HG03469 (cell line): ENCODE measurements around the gene HOXD1.

ENCODE experiments used
- ATAC-seq: cut with Tn5 transposase; IDR thresholded peaks from one replicate; pipeline ENCODE4 v1.9.1; 2021; ENCODE audit warnings: mild to moderate bottlenecking, moderate library complexity, moderate number of reproducible peaks; ENCODE audit not compliant: unreplicated experiment

Gene HOXD1

DNA sequence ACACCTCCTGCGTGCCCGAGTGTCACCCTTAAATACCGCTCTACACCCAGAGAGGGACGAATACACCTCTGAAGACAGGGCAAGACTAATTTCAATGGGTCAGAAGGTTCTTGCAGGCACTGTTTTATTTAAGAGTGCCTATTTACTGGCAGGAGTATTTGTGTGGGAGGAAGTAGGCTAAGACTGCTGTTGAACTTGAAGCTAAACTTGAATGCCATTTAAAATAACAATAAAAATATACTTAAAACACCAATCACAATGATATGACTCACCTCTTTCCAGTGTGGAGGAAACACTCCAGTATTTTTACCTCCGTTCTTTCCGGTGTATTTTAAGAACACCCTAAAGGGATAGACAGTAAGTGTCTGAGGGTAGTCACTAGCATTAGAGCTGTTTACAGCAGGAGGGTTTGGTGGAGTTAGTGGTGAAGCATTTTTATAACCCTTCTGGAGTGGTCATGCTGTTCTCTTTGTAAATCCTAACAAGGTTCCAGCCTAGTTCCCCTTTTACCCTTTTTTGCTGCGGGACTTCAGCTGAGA, 9.6 kb upstream of the HOXD1 start:
- ATAC-seq = no peak

DNA sequence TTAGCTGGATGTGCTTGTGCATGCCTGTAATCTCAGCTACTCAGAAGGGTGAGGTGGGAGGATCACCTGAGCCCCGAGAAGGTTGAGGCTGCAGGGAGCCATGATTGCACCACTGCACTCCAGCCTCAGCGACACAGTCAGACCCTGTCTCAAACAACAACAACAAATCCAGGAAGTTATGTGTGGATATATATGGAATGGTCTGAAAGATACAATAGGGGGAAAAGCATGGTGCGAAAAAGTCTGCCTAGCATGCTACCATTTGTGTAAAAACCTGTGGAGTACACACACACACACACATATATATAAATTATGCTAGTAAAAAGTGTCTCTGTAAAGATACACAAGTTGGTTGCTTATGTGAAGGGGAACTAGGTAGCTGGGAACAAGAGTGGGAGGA, 6.9 kb upstream of the HOXD1 start:
- ATAC-seq = no peak

DNA sequence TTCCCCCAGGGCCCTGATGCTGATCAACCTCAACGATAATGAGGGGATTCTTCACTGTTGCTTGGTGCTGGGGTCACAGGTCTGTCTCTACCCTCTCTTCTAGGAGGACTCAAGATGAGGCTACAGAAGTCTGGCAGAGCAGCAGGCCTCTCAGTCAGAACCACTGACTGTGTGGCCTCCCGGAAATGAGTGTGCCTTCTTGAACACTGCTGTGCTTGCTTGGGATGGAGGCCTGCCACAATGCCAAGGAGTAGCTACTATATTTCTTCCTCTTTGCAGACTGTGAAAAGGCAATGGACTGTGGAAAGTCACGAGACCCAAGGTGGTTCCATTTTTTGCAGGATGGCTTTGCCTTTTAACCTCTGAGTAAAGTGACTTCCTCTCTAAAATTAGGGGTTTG, 5.8 kb upstream of the HOXD1 start:
- no peak for ATAC-seq

DNA sequence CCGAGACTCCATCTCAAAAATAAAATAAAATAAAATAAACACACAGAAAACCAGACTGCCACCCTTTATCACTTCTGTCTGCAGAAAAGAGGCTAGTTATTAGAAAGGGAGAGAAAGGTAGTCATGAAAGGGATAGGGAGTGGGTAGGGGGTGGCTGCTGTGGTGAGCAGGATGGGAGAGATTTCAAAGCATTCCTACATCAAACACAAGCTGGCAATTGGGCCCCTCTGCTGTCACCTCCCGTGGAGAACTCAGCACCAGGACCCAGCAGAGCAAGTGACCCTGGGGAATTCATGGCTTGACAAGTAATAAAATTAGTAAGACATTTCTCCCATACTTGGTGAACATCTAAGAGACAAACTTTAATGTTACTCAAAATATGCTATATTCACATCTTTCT, 3.7 kb upstream of the HOXD1 start:
- no peak for ATAC-seq

DNA sequence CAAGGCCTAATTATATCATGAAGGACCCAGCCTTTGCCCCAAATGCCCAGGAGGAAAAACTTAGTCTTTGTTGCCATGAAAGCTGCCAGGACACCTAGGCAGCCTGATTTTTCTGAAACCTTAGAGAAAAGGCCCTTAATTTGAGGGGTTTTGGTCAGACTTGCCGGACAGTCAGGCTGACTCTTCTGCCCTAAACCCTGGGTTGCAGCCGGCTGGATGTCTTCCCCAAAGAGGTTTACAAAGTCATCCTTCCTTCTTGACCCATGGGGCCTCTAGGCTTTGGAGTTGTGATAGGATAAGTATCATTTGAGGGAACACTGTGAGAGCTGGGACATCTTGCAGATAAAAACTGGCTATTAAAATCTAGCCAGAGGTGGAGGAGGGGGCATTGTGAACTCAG, 2.4 kb upstream of the HOXD1 start:
- ATAC-seq = no peak

DNA sequence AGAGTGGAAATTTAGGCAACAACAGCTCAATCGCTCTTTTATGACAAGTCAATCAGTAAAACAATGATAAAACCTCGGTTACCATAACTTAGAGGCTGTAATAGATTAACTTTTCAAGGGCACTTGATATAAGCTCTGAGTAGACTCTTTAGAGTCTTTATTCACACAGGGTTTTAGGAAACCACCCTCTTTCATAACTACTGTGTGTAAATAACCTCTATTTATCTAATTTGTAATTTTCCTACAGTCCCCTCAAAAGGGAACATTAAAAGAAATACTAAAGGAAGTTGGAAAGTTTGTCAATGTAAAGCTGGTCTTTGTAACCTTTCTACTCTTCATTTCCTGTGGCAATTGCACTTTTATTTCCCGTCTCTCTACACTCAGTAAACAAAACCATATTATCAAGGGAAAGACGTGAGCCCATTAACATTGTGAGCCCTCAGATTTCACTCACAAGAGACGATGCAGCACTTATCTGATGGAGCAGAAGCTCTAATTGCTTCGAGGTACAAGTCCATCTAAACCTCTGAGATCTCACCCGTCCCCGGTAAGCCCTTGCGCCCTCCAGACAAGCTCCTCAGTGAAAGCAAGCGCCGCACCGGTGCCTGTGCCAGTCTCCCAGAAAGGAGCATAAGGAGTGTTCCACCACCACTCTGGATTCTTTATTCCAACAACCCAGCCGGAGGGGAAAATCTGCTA, 1.1 kb upstream of the HOXD1 start:
- ATAC-seq = no peak

DNA sequence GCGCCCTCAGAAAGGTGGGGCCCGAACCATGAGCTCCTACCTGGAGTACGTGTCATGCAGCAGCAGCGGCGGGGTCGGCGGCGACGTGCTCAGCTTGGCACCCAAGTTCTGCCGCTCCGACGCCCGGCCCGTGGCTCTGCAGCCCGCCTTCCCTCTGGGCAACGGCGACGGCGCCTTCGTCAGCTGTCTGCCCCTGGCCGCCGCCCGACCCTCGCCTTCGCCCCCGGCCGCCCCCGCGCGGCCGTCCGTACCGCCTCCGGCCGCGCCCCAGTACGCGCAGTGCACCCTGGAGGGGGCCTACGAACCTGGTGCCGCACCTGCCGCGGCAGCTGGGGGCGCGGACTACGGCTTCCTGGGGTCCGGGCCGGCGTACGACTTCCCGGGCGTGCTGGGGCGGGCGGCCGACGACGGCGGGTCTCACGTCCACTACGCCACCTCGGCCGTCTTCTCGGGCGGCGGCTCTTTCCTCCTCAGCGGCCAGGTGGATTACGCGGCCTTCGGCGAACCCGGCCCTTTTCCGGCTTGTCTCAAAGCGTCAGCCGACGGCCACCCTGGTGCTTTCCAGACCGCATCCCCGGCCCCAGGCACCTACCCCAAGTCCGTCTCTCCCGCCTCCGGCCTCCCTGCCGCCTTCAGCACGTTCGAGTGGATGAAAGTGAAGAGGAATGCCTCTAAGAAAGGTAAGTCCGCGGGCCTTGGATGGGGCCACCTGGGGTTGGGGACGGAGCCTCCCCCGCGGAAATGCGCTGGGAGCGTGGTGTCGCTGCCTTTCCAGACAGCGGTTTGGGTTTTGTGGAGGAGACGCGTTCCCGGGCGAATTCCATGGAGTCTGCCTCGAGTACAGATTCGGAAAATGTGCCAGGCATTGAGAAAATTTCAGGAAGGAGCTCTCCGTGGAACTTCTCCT, 559 bp downstream of the HOXD1 start:
- no peak for ATAC-seq

DNA sequence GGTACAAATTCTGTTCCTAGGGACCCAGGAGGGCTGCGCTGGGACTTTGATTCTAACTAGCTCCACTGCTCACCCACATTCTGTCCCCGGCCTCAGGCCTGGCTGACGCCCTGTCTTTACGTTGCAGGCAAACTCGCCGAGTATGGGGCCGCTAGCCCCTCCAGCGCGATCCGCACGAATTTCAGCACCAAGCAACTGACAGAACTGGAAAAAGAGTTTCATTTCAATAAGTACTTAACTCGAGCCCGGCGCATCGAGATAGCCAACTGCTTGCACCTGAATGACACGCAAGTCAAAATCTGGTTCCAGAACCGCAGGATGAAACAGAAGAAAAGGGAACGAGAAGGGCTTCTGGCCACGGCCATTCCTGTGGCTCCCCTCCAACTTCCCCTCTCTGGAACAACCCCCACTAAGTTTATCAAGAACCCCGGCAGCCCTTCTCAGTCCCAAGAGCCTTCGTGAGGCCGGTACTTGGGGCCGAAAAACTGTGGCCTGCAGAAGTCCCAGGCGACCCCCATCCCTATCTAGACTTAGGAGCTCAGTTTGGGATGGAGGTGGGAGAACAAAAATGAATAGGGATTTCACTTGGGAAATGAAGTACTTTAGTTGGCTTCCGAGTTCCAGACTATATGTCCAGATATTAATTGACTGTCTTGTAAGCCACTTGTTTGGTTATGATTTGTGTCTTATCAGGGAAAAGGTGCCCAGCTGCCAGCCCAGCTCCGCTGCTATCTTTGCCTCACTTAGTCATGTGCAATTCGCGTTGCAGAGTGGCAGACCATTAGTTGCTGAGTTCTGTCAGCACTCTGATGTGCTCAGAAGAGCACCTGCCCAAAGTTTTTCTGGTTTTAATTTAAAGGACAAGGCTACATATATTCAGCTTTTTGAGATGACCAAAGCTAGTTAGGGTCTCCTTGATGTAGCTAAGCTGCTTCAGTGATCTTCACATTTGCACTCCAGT, 1.5 kb downstream of the HOXD1 start:
- ATAC-seq = no peak

DNA sequence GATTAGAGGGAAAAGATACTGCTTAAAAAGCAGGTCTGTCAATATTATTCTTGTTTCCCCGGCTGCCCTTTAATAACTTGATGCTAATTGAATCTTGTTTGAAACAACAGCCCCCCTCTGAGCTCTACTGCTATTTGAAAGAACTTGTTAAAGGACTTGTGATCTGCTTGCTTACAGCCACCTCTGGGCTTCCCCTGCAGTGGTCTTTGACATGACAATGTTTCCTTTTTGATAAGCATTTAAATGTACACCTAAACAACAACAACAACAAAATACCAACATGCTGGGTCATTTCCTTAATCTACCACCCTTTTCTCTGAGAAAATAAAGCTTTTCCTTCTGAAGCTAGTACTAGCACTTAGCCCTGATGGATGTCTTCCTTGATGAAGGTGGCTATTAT, 3.9 kb downstream of the HOXD1 start:
- ATAC-seq = no peak

DNA sequence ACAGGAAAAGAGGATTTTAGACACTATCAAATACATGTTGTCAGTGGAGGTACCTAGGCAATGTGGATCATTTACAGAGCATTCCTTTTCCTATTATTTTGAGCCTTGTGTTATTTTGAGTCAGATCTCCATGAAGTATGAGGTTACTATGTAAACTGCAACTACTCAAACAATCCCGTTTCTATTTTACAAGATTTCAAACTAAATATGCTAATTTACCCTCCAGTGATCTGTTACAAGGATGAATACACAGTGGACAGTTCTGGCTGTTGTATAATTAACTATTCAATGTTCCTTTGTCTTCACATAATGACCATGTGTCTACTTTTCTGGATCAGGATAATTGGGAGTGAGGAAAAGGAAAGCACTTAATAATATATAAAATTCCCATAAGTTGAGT, 4.6 kb downstream of the HOXD1 start:
- no peak for ATAC-seq

DNA sequence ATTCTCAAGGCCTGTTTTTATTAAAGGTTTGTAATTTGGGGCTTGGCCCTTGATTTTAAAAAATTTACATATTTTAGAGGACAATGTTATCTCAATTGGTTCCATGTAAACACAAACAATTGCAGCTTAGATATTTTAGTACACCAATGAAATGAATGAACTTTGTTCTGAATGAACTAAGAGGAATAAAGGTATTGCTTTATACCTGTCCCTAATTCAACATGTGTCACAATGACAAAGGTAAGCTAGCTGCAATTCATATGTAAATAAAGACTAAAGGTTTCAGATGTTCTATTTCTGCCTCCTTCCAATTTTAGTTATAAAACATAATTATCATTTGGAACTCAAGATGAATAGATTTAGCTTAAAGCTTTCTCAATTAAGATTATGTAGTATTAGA, 11.4 kb downstream of the HOXD1 start:
- ATAC-seq = no peak

DNA sequence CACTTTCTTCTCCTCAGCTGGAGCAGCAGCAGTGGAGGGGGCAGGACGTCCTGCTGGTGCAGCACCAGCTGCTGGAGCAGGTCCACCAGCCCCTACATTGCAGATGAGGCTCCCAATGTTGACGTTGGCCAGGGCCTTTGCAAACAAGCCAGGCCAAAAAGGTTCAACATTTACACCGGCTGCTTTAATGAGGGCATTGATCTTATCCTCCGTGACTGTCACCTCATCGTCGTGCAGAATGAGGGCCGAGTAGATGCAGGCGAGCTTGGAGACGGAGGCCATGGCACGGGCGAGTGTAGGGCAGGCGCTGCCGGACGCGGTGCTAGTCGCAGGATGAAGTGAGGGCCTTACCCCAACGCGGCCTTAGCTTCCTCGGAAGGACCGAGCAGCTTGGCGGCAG, 12.5 kb downstream of the HOXD1 start:
- ATAC-seq = no peak

DNA sequence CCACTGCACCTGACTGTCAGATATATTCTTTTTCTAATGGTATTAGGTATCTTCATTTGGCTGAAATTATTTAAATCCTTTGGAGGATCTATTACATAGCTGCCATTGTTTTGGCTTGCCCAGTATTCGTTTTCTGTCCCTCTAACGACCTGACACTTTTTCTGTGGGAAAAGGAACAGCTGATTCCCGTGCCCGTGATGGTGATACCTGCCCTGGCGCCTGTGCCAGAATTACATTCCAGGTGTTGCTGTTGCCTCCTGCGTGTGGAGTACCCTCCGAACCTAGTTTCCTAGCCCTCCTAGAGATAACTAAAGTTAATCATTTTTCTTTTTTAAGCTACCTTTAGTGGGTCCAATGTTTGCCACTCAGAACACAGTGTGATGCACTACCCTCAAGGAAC, 14.0 kb downstream of the HOXD1 start:
- no peak for ATAC-seq

DNA sequence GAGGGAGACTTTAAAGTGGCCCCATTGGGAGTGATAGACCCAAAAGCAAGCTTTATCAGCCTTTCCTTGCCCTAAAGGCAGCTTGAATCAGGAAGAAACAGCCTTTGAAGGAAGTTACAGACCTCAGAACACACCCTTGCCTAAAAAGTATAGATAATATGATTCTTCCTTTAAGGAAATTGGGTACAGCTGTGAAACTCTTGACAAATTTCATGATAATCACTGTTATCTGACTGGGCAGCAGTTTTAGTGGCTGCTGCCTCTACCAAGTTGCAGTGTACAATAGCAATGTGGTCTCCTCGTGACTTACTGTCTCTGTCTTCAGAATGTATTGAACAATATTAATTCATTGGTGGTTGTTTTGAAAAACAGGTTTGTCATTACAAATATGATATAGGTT, 16.7 kb downstream of the HOXD1 start:
- ATAC-seq = no peak

DNA sequence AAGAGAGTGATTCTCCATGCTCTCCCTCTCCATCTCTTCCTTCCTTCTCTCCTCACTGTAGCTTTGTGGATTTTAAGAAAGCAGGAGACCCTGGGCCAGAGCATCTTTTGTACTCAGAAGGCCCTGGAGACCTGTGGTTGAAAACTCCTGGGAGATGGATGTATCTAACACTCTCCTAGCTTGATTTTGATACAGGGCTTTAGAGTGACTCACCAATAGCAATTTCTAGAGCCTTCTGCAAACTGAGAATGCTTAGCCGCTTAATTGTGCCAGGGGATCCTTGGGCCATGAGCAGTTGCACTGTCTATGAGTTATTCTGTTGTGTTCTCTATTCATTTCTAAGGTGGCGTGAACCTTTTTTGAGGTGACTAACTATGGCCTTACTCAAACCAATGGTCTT, 17.7 kb downstream of the HOXD1 start:
- ATAC-seq = no peak

DNA sequence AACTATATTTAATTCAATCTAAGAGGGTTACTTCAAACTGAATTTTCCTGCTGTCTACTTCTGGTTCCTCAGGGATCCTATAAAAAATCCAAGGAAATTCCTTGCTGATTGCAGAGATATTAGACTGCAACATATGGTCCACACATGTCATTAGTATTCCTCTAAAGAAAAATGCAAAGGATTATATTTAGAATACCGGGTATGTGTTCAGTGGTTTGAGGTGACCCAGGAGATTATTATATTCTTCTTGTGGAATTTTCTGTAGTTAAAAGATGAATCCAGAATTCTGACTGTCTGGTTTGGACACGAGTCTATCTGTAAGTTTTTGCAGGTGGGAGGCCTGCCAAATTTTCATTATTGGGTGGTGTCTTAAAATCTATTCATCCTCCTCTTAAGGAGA, 18.2 kb downstream of the HOXD1 start:
- ATAC-seq = no peak

DNA sequence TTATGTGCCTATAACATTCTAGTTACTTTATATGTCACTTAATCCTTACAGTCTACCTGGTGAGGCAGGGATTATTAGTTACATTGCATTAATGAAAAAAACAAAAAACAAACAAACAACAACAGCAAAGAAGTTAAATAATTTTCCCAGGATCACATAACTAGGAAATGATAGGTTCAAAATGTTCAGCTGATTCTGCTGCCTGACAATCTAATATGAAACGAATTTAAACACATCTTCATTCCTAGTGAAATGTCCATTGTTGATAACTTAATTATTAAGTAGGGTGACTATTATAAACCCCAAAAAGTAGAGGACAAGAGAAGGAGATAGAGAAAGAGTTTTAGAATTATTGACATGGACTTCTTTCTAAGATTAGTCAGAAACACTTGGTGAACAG, 22.6 kb downstream of the HOXD1 start:
- ATAC-seq = no peak

DNA sequence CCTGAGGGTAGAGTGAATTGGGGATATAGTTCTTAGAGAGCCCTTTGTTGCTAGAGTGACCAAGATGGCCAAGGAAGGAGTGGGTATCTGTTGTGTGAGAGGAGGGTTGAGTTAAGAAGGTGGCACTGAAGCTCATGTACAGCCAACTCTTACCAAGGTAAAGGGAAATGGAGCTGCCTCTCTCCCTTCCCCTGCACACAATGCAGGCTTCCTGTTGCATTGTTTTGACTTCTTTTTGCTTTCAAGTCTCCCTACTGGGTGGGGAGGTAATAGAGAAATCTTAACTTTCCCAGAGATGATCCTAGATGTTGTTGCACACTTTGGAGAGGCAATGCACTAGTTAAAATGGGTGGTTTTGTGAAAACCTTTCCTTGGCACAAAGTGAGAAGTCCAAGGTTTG, 23.8 kb downstream of the HOXD1 start:
- no peak for ATAC-seq

DNA sequence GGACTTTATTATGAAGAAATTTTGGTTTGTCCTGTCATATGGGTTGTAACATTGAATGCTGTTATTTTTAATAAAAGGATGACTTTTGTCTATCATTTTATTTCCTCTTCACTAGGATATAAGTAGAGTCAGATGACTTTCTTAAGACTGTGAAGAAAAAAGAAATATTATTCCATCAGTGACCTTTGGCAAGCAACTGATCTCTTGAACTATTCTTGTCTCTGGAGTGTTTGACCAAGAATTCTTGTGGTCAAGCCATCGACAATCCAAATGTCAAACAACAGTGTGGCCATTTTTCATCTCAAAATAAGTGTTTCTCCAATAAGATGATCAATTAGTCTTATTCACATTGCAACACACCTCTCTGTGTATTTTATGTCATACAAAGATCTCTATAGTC, 24.9 kb downstream of the HOXD1 start:
- no peak for ATAC-seq

DNA sequence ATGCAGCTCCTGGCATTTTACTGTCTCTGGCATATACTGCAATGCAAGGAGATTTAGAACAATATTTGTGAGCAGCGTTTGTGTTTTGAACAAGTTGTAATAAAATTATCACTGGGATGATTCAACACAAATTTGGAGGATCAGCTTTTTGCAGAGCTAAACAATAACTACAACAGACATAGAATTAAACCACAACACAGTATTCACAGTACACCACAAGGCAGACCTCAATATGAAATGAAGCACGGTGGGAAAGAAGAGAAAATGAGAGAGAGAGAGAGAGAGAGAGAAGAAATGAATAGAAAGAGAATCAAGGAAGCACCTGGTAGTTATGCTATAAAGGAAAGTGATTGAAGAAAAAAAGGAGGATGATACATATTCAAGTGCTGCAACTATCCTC, 39.4 kb downstream of the HOXD1 start:
- ATAC-seq = no peak

DNA sequence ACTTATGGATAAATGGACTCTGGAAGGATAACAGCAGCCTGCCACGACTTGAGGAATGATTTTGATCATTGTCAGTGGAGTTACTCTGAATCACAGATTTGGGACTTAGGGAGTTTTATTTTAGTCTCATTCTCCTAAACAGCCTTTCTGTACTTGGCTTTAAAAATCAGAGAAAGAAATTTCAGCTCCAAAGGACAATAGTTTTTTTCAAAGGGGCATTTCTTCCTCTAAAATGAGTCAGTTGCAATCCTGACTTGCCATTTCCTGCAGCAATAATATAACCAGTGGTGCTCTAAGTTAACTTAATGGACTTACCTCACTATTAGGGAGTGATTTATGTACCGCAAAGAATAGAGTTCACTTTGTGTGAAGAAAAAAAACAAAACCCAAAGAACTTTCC, 45.7 kb downstream of the HOXD1 start:
- no peak for ATAC-seq
